ENCODE results near the gene MTMR1. TPM values are rescaled to one million over a fixed set of nuclear protein-coding genes. Genes with fewer than 3 reads are reported as not detected.

MTMR1 gene
- total RNA-seq, 8 experiments from 2014 or later, result 9.4 to 28.2 (median 15.3) TPM

GRCh38 chrX:150757371-150757770 lies 64.2 kb downstream of the MTMR1 start:
- no peaks in the 10 kb centered on the region for H3K4me1 ChIP-seq (replicated peaks in 1 of 2)
- no peak for ATAC-seq (replicated peaks in 6 of 8)
- in situ Hi-C loops (cut with MboI; ENCODE audit: low pct_unique_long_range_greater_than_20kb in 2 of 9, low sequenced_read_pairs in 9 of 9, unreplicated experiment in 9 of 9), result loop anchor here in 3 of 9 experiments (25.0 kb wide), 1 partner anchor 330 kb away; no protein-coding TSS in a partner anchor
- no peak overlapping the region for H3K27ac ChIP-seq
- H3K4me3 ChIP-seq, result no peak overlapping the region
- WGBS, 10 experiments, result 60 to 100% (median 80%) methylated on average over 1 to 2 of the region's 5 CpGs; no CpG with 5 or more reads in 5 of the 10 experiments

GRCh38 chrX:150759568-150760416 lies 66.6 kb downstream of the MTMR1 start:
- Histone ChIP-seq H3K4me3 (no peak overlapping the region), H3K27ac (no peak overlapping the region), H3K4me1 (replicated peaks in 1 of 2) (no peaks in the 10 kb centered on the region)
- 63 to 67% (median 63%) methylated on average over 3 to 15 of the region's 22 CpGs; no CpG with 5 or more reads in 7 of the 10 experiments for WGBS, 10 experiments
- no peak for ATAC-seq (replicated peaks in 6 of 8)
- in situ Hi-C loops (cut with MboI; ENCODE audit: low pct_unique_long_range_greater_than_20kb in 2 of 9, low sequenced_read_pairs in 9 of 9, unreplicated experiment in 9 of 9), result loop anchor here in 3 of 9 experiments (25.0 kb wide), 1 partner anchor 328 kb away; no protein-coding TSS in a partner anchor

DNA sequence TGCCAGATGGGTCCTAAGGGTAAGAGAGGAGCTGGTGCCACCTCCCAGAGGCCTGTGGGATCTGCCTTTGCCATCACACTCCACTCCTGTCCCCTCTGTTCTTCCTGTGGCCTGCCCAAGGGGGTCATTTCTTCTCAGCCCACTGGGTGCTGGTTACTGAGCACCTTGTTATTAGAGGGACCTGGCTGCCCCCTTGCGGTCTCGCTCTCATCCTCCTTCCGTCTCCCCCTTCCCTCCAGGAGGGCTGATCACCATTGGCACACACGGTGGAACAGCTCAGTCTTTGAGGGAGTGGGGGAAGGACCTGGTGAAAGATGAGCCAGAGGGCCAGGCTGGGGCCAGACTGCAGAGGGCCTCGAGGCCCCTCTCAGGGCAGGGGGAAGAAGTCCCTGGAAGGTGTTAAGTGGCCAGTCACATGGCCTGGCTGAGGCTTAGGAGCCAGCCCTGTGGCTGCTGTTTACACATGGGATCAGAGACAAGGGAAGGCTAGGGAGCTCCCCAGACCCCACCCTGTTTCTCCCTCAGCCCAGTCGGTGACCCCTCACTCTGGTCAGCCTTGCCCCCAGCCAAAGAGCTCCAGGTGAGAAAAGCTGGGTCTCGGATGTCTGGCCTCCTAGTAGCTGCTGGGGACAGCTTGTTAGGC lies 68.1 kb downstream of the MTMR1 start:
- no peak overlapping the region for H3K27ac ChIP-seq
- 80% methylated on average over 1 of the region's 7 CpGs; no CpG with 5 or more reads in 9 of the 10 experiments for WGBS, 10 experiments
- H3K4me3 ChIP-seq, result no peak overlapping the region
- in situ Hi-C loops (cut with MboI; ENCODE audit: low pct_unique_long_range_greater_than_20kb in 2 of 9, low sequenced_read_pairs in 9 of 9, unreplicated experiment in 9 of 9), result loop anchor here in 3 of 9 experiments (25.0 kb wide), 1 partner anchor 326 kb away; no protein-coding TSS in a partner anchor
- ATAC-seq (replicated peaks in 6 of 8), result peak in 1 of 8 experiments; percentile 18
- H3K4me1 ChIP-seq (replicated peaks in 1 of 2), result no peaks in the 10 kb centered on the region

GRCh38 chrX:150761819-150762216 lies 68.6 kb downstream of the MTMR1 start:
- Histone ChIP-seq H3K4me1 (replicated peaks in 1 of 2) (no peaks in the 10 kb centered on the region), H3K4me3 (no peak overlapping the region), H3K27ac (no peak overlapping the region)
- in situ Hi-C loops (cut with MboI; ENCODE audit: low pct_unique_long_range_greater_than_20kb in 2 of 9, low sequenced_read_pairs in 9 of 9, unreplicated experiment in 9 of 9), result loop anchor here in 3 of 9 experiments (25.0 kb wide), 1 partner anchor 325 kb away; no protein-coding TSS in a partner anchor
- 69 to 90% methylated on average over 2 of the region's 8 CpGs; no CpG with 5 or more reads in 8 of the 10 experiments for WGBS, 10 experiments
- ATAC-seq (replicated peaks in 6 of 8), result no peak

- in situ Hi-C loops (cut with MboI; ENCODE audit: low pct_unique_long_range_greater_than_20kb in 2 of 9, low sequenced_read_pairs in 9 of 9, unreplicated experiment in 9 of 9), result loop anchor here in 3 of 9 experiments (25.0 kb wide), 1 partner anchor 325 kb away; no protein-coding TSS in a partner anchor
- no peak overlapping the region for H3K27ac ChIP-seq
- no peak for ATAC-seq (replicated peaks in 6 of 8)
- 0 to 60% methylated on average over 1 to 22 of the region's 36 CpGs; no CpG with 5 or more reads in 8 of the 10 experiments for WGBS, 10 experiments
- no peaks in the 10 kb centered on the region for H3K4me1 ChIP-seq (replicated peaks in 1 of 2)
- H3K4me3 ChIP-seq, result no peak overlapping the region
Observed at GRCh38 chrX:150762258-150763165, 69.3 kb downstream of the MTMR1 start.

- Histone ChIP-seq H3K4me1 (replicated peaks in 1 of 2) (no peaks in the 10 kb centered on the region), H3K27ac (no peak overlapping the region), H3K4me3 (no peak overlapping the region)
- no peak for ATAC-seq (replicated peaks in 6 of 8)
- WGBS, 10 experiments, result 10 to 100% (median 54%) methylated on average over 2 to 10 of the region's 13 CpGs; no CpG with 5 or more reads in 6 of the 10 experiments
- in situ Hi-C loops (cut with MboI; ENCODE audit: low pct_unique_long_range_greater_than_20kb in 2 of 9, low sequenced_read_pairs in 9 of 9, unreplicated experiment in 9 of 9), result loop anchor here in 3 of 9 experiments (25.0 kb wide), 1 partner anchor 324 kb away; no protein-coding TSS in a partner anchor
Observed at GRCh38 chrX:150763303-150763797, 70.2 kb downstream of the MTMR1 start.

- Histone ChIP-seq H3K4me1 (replicated peaks in 1 of 2) (no peaks in the 10 kb centered on the region), H3K27ac (no peak overlapping the region), H3K4me3 (no peak overlapping the region)
- WGBS, 10 experiments, result 25 to 63% methylated on average over 4 to 6 of the region's 9 CpGs; no CpG with 5 or more reads in 8 of the 10 experiments
- in situ Hi-C loops (cut with MboI; ENCODE audit: low pct_unique_long_range_greater_than_20kb in 2 of 9, low sequenced_read_pairs in 9 of 9, unreplicated experiment in 9 of 9), result loop anchor here in 3 of 9 experiments (25.0 kb wide), 1 partner anchor 323 kb away; no protein-coding TSS in a partner anchor
- no peak for ATAC-seq (replicated peaks in 6 of 8)
Observed at GRCh38 chrX:150763810-150764209, 70.6 kb downstream of the MTMR1 start.

DNA sequence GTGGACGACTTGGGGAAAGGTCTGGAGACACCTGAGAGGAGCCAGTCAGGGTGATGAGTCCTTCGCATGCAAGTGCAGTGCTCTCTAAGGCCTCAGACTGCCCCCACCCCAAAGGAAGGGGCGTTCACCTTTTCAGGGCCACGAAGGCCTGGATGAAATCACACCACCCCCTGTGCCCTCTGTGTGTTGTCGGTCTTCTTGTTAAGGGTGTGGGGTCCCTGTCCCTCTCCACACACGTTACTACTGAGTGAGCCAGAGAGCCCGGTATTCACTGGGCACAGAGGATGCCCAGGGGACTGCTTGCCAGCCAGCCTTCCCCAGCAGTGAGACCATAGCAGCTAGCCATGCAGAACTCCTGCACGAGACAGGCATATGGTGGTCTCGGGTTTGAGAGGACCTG lies 72.0 kb downstream of the MTMR1 start:
- in situ Hi-C loops (cut with MboI; ENCODE audit: low pct_unique_long_range_greater_than_20kb in 2 of 9, low sequenced_read_pairs in 9 of 9, unreplicated experiment in 9 of 9), result loop anchor here in 3 of 9 experiments (25.0 kb wide), 1 partner anchor 322 kb away; no protein-coding TSS in a partner anchor
- Histone ChIP-seq H3K4me1 (replicated peaks in 1 of 2) (no peaks in the 10 kb centered on the region), H3K4me3 (no peak overlapping the region), H3K27ac (no peak overlapping the region)
- no peak for ATAC-seq (replicated peaks in 6 of 8)
- WGBS, 10 experiments, result 73 to 89% methylated on average over 3 to 6 of the region's 9 CpGs; no CpG with 5 or more reads in 8 of the 10 experiments

GRCh38 chrX:150765782-150766350 lies 72.7 kb downstream of the MTMR1 start:
- Histone ChIP-seq H3K27ac (no peak overlapping the region), H3K4me3 (no peak overlapping the region), H3K4me1 (replicated peaks in 1 of 2) (no peaks in the 10 kb centered on the region)
- in situ Hi-C loops (cut with MboI; ENCODE audit: low pct_unique_long_range_greater_than_20kb in 2 of 9, low sequenced_read_pairs in 9 of 9, unreplicated experiment in 9 of 9), result loop anchor here in 3 of 9 experiments (25.0 kb wide), 1 partner anchor 321 kb away; no protein-coding TSS in a partner anchor
- no peak for ATAC-seq (replicated peaks in 6 of 8)
- WGBS, 10 experiments, result 53 to 63% methylated on average over 5 to 7 of the region's 19 CpGs; no CpG with 5 or more reads in 8 of the 10 experiments

- H3K4me1 ChIP-seq (replicated peaks in 1 of 2), result no peaks in the 10 kb centered on the region
- WGBS, 10 experiments, result 36 to 100% (median 53%) methylated on average over 2 to 4 of the region's 13 CpGs; no CpG with 5 or more reads in 7 of the 10 experiments
- peak in 1 of 8 experiments; percentile 52 for ATAC-seq (replicated peaks in 6 of 8)
- no peak overlapping the region for H3K27ac ChIP-seq
- in situ Hi-C loops (cut with MboI; ENCODE audit: low pct_unique_long_range_greater_than_20kb in 2 of 9, low sequenced_read_pairs in 9 of 9, unreplicated experiment in 9 of 9), result loop anchor here in 3 of 9 experiments (25.0 kb wide), 1 partner anchor 321 kb away; no protein-coding TSS in a partner anchor
- no peak overlapping the region for H3K4me3 ChIP-seq
Observed at GRCh38 chrX:150766351-150767044, 73.3 kb downstream of the MTMR1 start.

GRCh38 chrX:150767045-150767395 lies 73.8 kb downstream of the MTMR1 start:
- no peak overlapping the region for H3K4me3 ChIP-seq
- WGBS, 10 experiments, result 60 to 100% (median 93%) methylated on average over 1 to 3 of the region's 9 CpGs; no CpG with 5 or more reads in 7 of the 10 experiments
- in situ Hi-C loops (cut with MboI; ENCODE audit: low pct_unique_long_range_greater_than_20kb in 2 of 9, low sequenced_read_pairs in 9 of 9, unreplicated experiment in 9 of 9), result loop anchor here in 3 of 9 experiments (25.0 kb wide), 1 partner anchor 320 kb away; no protein-coding TSS in a partner anchor
- no peak overlapping the region for H3K27ac ChIP-seq
- no peaks in the 10 kb centered on the region for H3K4me1 ChIP-seq (replicated peaks in 1 of 2)
- ATAC-seq (replicated peaks in 6 of 8), result peak in 3 of 8 experiments; percentile 61 to 88 (median 71)

All from motor neuron (in vitro differentiated cells).